Hepatocyte (in vitro differentiated cells): Measurements from ENCODE around the gene BIRC7. TPM values are rescaled to one million over a fixed set of nuclear protein-coding genes. Genes with fewer than 3 reads are reported as not detected.

ENCODE experiments used
- DNase-seq: peaks from one replicate; pipeline ENCODE4 v3.0.0-alpha.2; 2016; ENCODE audit warnings: low spot score
- H2AFZ ChIP-seq: fragments of 200-600 bp; sonication (generic); 2 replicates; pipeline ENCODE4 v1.6.0; 2016; ENCODE audit warnings: antibody characterized with exemption, mild to moderate bottlenecking
- H3K27ac ChIP-seq: fragments of 200-600 bp; sonication (generic); 2 replicates; pipeline ENCODE4 v1.5.1; 2016; ENCODE audit warnings: mild to moderate bottlenecking
- H3K27me3 ChIP-seq: fragments of 200-600 bp; sonication (generic); 2 replicates; pipeline ENCODE4 v1.6.1; 2016
- H3K36me3 ChIP-seq: fragments of 200-600 bp; sonication (generic); replicated peaks from 2 replicates; pipeline ENCODE4 v1.5.1; 2016; ENCODE audit warnings: low read depth; ENCODE audit not compliant: insufficient read depth
- H3K4me1 ChIP-seq: fragments of 200-600 bp; sonication (generic); 2 replicates; pipeline ENCODE4 v1.5.1; 2016; ENCODE audit warnings: mild to moderate bottlenecking, moderate library complexity; ENCODE audit not compliant: insufficient read depth
- H3K4me2 ChIP-seq: fragments of 200-600 bp; sonication (generic); 2 replicates; pipeline ENCODE4 v1.6.0; 2016
- H3K4me3 ChIP-seq: fragments of 200-600 bp; sonication (generic); 2 replicates; pipeline ENCODE4 v1.5.1; 2016; ENCODE audit warnings: mild to moderate bottlenecking
- H3K79me2 ChIP-seq: fragments of 200-600 bp; sonication (generic); 2 replicates; pipeline ENCODE4 v1.6.0; 2017; ENCODE audit warnings: mild to moderate bottlenecking
- H3K9me2 ChIP-seq: fragments of 200-600 bp; sonication (generic); replicated peaks from 2 replicates; pipeline ENCODE4 v1.6.0; 2017; ENCODE audit warnings: mild to moderate bottlenecking; ENCODE audit not compliant: insufficient read depth
- H3K9me3 ChIP-seq: fragments of 200-600 bp; sonication (generic); 2 replicates; pipeline ENCODE4 v1.5.1; 2016; ENCODE audit warnings: low read depth, mild to moderate bottlenecking
- H4K20me1 ChIP-seq: fragments of 200-600 bp; sonication (generic); 2 replicates; pipeline ENCODE4 v1.6.0; 2016; ENCODE audit warnings: mild to moderate bottlenecking; ENCODE audit not compliant: insufficient read depth, poor library complexity, severe bottlenecking
- CTCF ChIP-seq: fragments of 200-600 bp; sonication (generic); IDR thresholded peaks from 2 replicates; pipeline ENCODE4 v1.5.1; 2016; ENCODE audit warnings: antibody characterized with exemption, mild to moderate bottlenecking; ENCODE audit not compliant: poor library complexity
- EZH2 ChIP-seq: fragments of 200-600 bp; sonication (generic); IDR thresholded peaks from 2 replicates; pipeline ENCODE4 v1.6.1; 2016; ENCODE audit warnings: antibody characterized with exemption, mild to moderate bottlenecking, borderline replicate concordance
- EZH2phosphoT487 ChIP-seq: fragments of 200-600 bp; sonication (generic); IDR thresholded peaks from one replicate; pipeline ENCODE4 v1.6.1; 2018; ENCODE audit warnings: antibody characterized with exemption, mild to moderate bottlenecking, low read depth, moderate library complexity; ENCODE audit not compliant: unreplicated experiment, severe bottlenecking
- WGBS: methylation state at CpG from one replicate; pipeline ENCODE4 v1.1.6; 2016; ENCODE audit warnings: low lambda C conversion rate; ENCODE audit errors: missing lambda C conversion rate; 5-methylcytosine and 5-hydroxymethylcytosine counted together
- polyA plus RNA-seq: library from polyadenylated mRNA; unstranded; fragments of >200 nt; fragmentation: Nextera tagmentation; extraction: Ambion mirVana; gene quantifications from 2 replicates; pipeline ENCODE4 v1.2.1, GENCODE V29; 2016
- total RNA-seq: library from RNA; depleted of rRNA; stranded (reverse); fragments of >200 nt; gene quantifications from 2 replicates; pipeline ENCODE4 v1.2.3, GENCODE V29; 2014

BIRC7 gene
- total and polyA plus RNA-seq, 2 experiments from 2014 or later = 0.43 to 2.0 TPM

- Histone ChIP-seq H3K36me3 (no peaks in the 10 kb centered on the region), H3K27ac (no peak overlapping the region), H2AFZ (no peak overlapping the region), H3K4me3 (no peak overlapping the region), H4K20me1 (no peaks in the 10 kb centered on the region), H3K79me2 (no peaks in the 10 kb centered on the region), H3K27me3 (no peaks in the 10 kb centered on the region), H3K9me2 (no peaks in the 10 kb centered on the region), H3K9me3 (no peaks in the 10 kb centered on the region), H3K4me1 (no peaks in the 10 kb centered on the region), H3K4me2 (no peak overlapping the region)
- no peak for DNase-seq
- TF ChIP-seq EZH2 (no peak), CTCF (no peak), EZH2phosphoT487 (no peak)
- 97% methylated on average over 6 of the region's 21 CpGs for WGBS
Measured at GRCh38 chr20:63242736-63243135, 7.0 kb downstream of the BIRC7 start.

- Histone ChIP-seq H3K9me2 (no peaks in the 10 kb centered on the region), H3K27me3 (no peaks in the 10 kb centered on the region), H3K4me3 (no peak overlapping the region), H4K20me1 (no peaks in the 10 kb centered on the region), H2AFZ (no peak overlapping the region), H3K4me1 (no peaks in the 10 kb centered on the region), H3K36me3 (no peaks in the 10 kb centered on the region), H3K27ac (no peak overlapping the region), H3K4me2 (no peak overlapping the region), H3K79me2 (no peaks in the 10 kb centered on the region), H3K9me3 (no peaks in the 10 kb centered on the region)
- TF ChIP-seq CTCF (no peak), EZH2phosphoT487 (no peak), EZH2 (no peak)
- no peak for DNase-seq
- WGBS = 81% methylated on average over 25 of the region's 25 CpGs
Measured at GRCh38 chr20:63243604-63244247, 8.0 kb downstream of the BIRC7 start.

- H2AFZ ChIP-seq = no peak overlapping the region
- WGBS = 85% methylated on average over 10 of the region's 10 CpGs
- no peak overlapping the region for H3K4me2 ChIP-seq
- no peaks in the 10 kb centered on the region for H3K79me2 ChIP-seq
- no peaks in the 10 kb centered on the region for H3K4me1 ChIP-seq
- TF ChIP-seq EZH2phosphoT487 = no peak
- TF ChIP-seq CTCF = no peak
- TF ChIP-seq EZH2 = no peak
- no peak for DNase-seq
- no peaks in the 10 kb centered on the region for H3K27me3 ChIP-seq
- no peaks in the 10 kb centered on the region for H3K9me3 ChIP-seq
- H4K20me1 ChIP-seq = no peaks in the 10 kb centered on the region
- H3K27ac ChIP-seq = no peak overlapping the region
- no peak overlapping the region for H3K4me3 ChIP-seq
- no peaks in the 10 kb centered on the region for H3K9me2 ChIP-seq
- H3K36me3 ChIP-seq = no peaks in the 10 kb centered on the region
Measured at GRCh38 chr20:63244468-63244867, 8.8 kb downstream of the BIRC7 start.
